GM12878 (cell line): ENCODE measurements around the gene OR51B6. TPM values are rescaled to one million over a fixed set of nuclear protein-coding genes. Genes with fewer than 3 reads are reported as not detected.

ENCODE experiments used
- ATAC-seq: fragments of 200-7000 bp; cut with Tn5 transposase; 3 replicates; pipeline ENCODE4 v1.9.1; 2020; ENCODE audit warnings: mild to moderate bottlenecking, moderate library complexity
- BruUV-seq: library from RNA; stranded (reverse); fragments of 400-500 nt; replicated peaks from 2 replicates; lab custom pipeline; 2021; lab: Mats Ljungman, UMichigan
- CTCF ChIA-PET: fragments of 300-600 bp; sonication (Branson Sonifier 250); formaldehyde crosslinking; extraction: SDS; loops from one replicate; lab custom pipeline; 2021; ENCODE audit warnings: inconsistent platforms; lab: Yijun Ruan, JAX
- POLR2A ChIA-PET: fragments of 350-600 bp; formaldehyde crosslinking; extraction: SDS; loops from one replicate; lab custom pipeline; 2021; ENCODE audit warnings: inconsistent platforms; lab: Charles Lee
- RAD21 ChIA-PET: fragments of 300-600 bp; sonication (Branson Sonifier 250); formaldehyde crosslinking; loops from one replicate; lab custom pipeline; 2023; ENCODE audit warnings: antibody characterized with exemption; ENCODE audit not compliant: unreplicated experiment; lab: Charles Lee
- SMC1A ChIA-PET: fragments of 300-600 bp; sonication (Branson Sonifier 250); formaldehyde crosslinking; loops from one replicate; lab custom pipeline; 2023; ENCODE audit not compliant: unreplicated experiment, uncharacterized antibody; lab: Charles Lee
- DNase-seq: peaks from one replicate; pipeline ENCODE4 v3.0.0-alpha.2; 2011; ENCODE audit warnings: low read depth, low spot score
- FAIRE-seq: peaks from 3 replicates; lab custom pipeline; 2011; peaks lifted over from hg19 to GRCh38; lab: Jason Lieb, UNC
- H2AFZ ChIP-seq: 2 replicates; pipeline ENCODE4 v1.6.0; 2011; ENCODE audit warnings: low read depth, low read length, control low read depth; ENCODE audit not compliant: control insufficient read depth
- H3K27ac ChIP-seq: 2 replicates; pipeline ENCODE4 v1.5.1; 2011; ENCODE audit warnings: control low read depth; ENCODE audit not compliant: control insufficient read depth, insufficient read depth
- H3K27me3 ChIP-seq, 2 experiments: replicated peaks in 1 of 2; 2 replicates each; pipeline versions ENCODE4 v1.6.0 to v1.6.1; 2011; ENCODE audit warnings: low read length in 1 of 2; ENCODE audit not compliant: control insufficient read depth in 2 of 2, insufficient read depth in 2 of 2
- H3K36me3 ChIP-seq, 2 experiments: 2 replicates each; pipeline ENCODE4 v1.5.1; 2011; ENCODE audit warnings: low read length in 1 of 2; ENCODE audit not compliant: control insufficient read depth in 2 of 2, insufficient read depth in 2 of 2
- H3K4me1 ChIP-seq: 2 replicates; pipeline ENCODE4 v1.6.1; 2011; ENCODE audit warnings: mild to moderate bottlenecking, low read length, moderate library complexity, mixed read lengths; ENCODE audit not compliant: control insufficient read depth, insufficient read depth
- H3K4me2 ChIP-seq: 2 replicates; pipeline ENCODE4 v1.6.0; 2011; ENCODE audit warnings: control low read depth; ENCODE audit not compliant: control insufficient read depth, insufficient read depth
- H3K4me3 ChIP-seq: fragments of 200-600 bp; sonication (generic); 2 replicates; pipeline ENCODE4 v1.5.1; 2016
- H3K79me2 ChIP-seq: 2 replicates; pipeline ENCODE4 v1.6.0; 2011; ENCODE audit warnings: low read length; ENCODE audit not compliant: control insufficient read depth, insufficient read depth
- H3K9ac ChIP-seq: 2 replicates; pipeline ENCODE4 v1.8.0; 2011; ENCODE audit warnings: low read length, control low read depth, mixed read lengths; ENCODE audit not compliant: control insufficient read depth, insufficient read depth
- H3K9me3 ChIP-seq: replicated peaks from 3 replicates; pipeline ENCODE4 v1.5.1; 2011; ENCODE audit warnings: mild to moderate bottlenecking, low read length; ENCODE audit not compliant: control insufficient read depth, insufficient read depth
- H4K20me1 ChIP-seq: 2 replicates; pipeline ENCODE4 v1.6.0; 2011; ENCODE audit not compliant: control insufficient read depth, insufficient read depth
- BHLHE40 ChIP-seq, 2 experiments: fragments of 450-650 bp in 1 of 2; IDR thresholded peaks; 2 replicates each; pipeline ENCODE4 v1.6.1; 2011 to 2017; ENCODE audit warnings: low read depth in 2 of 2, borderline replicate concordance in 1 of 2, improper control_type of control experiment in 1 of 2, low read length in 1 of 2, mild to moderate bottlenecking in 1 of 2
- CBX5 ChIP-seq: sonication (generic); IDR thresholded peaks from 2 replicates; pipeline ENCODE4 v1.6.1; 2016; ENCODE audit warnings: low read depth, moderate library complexity, mild to moderate bottlenecking, inconsistent platforms
- CHD4 ChIP-seq: fragments of 200-600 bp; sonication (generic); IDR thresholded peaks from 2 replicates; pipeline ENCODE4 v1.6.1; 2016; ENCODE audit warnings: mild to moderate bottlenecking
- EED ChIP-seq: sonication (generic); IDR thresholded peaks from 2 replicates; pipeline ENCODE4 v1.6.1; 2016; ENCODE audit warnings: antibody characterized with exemption, low read depth
- HCFC1 ChIP-seq: fragments of 150-350 bp; IDR thresholded peaks from 2 replicates; pipeline ENCODE4 v1.6.1; 2014; ENCODE audit warnings: low read length
- HDAC6 ChIP-seq: fragments of 200-600 bp; sonication (generic); IDR thresholded peaks from one replicate; pipeline ENCODE4 v1.8.0; 2017; ENCODE audit warnings: antibody characterized with exemption; ENCODE audit not compliant: unreplicated experiment
- IRF4 ChIP-seq: IDR thresholded peaks from 2 replicates; pipeline ENCODE4 v1.6.1; 2011; ENCODE audit warnings: low read depth, low read length
- LARP7 ChIP-seq: fragments of 450-650 bp; IDR thresholded peaks from 2 replicates; pipeline ENCODE4 v1.6.1; 2017; ENCODE audit warnings: mild to moderate bottlenecking
- MEF2B ChIP-seq: fragments of 450-650 bp; IDR thresholded peaks from 2 replicates; pipeline ENCODE4 v1.6.1; 2018; ENCODE audit warnings: mild to moderate bottlenecking, moderate library complexity; ENCODE audit not compliant: partially characterized antibody, poor library complexity, severe bottlenecking
- MTA2 ChIP-seq: fragments of 450-650 bp; IDR thresholded peaks from 2 replicates; pipeline ENCODE4 v1.6.1; 2016; ENCODE audit warnings: low read depth, mild to moderate bottlenecking, moderate library complexity
- MYB ChIP-seq: fragments of 150-350 bp; IDR thresholded peaks from 2 replicates; pipeline ENCODE4 v1.6.1; 2014; ENCODE audit warnings: mild to moderate bottlenecking, low read depth, low read length, borderline replicate concordance
- NR2F1 ChIP-seq: fragments of 450-650 bp; conservative IDR thresholded peaks from 2 replicates; pipeline ENCODE4 v1.6.1; 2017; ENCODE audit warnings: mild to moderate bottlenecking
- PKNOX1 ChIP-seq: fragments of 450-650 bp; IDR thresholded peaks from 2 replicates; pipeline ENCODE4 v1.6.1; 2016; ENCODE audit warnings: mild to moderate bottlenecking
- RCOR1 ChIP-seq: conservative IDR thresholded peaks from 2 replicates; pipeline ENCODE4 v1.6.1; 2012; ENCODE audit warnings: low read depth, low read length, improper control_type of control experiment
- RFX5 ChIP-seq: IDR thresholded peaks from 2 replicates; pipeline ENCODE4 v1.6.1; 2011; ENCODE audit warnings: low read depth, low read length, improper control_type of control experiment
- SMAD5 ChIP-seq: IDR thresholded peaks from 2 replicates; pipeline ENCODE4 v1.6.1; 2016; ENCODE audit warnings: antibody characterized with exemption, low read depth
- SP1 ChIP-seq: IDR thresholded peaks from one replicate; pipeline ENCODE4 v1.6.1; 2011; ENCODE audit warnings: low read depth, low read length
- SPI1 ChIP-seq: IDR thresholded peaks from 2 replicates; pipeline ENCODE4 v1.6.1; 2011; ENCODE audit warnings: low read depth, mild to moderate bottlenecking, low read length, moderate library complexity, borderline replicate concordance; ENCODE audit not compliant: insufficient read depth
- STAT1 ChIP-seq: fragments of 450-650 bp; conservative IDR thresholded peaks from 2 replicates; pipeline ENCODE4 v1.6.1; 2014; ENCODE audit warnings: antibody characterized with exemption, mild to moderate bottlenecking
- TBL1XR1 ChIP-seq: IDR thresholded peaks from 2 replicates; pipeline ENCODE4 v1.6.1; 2012; ENCODE audit warnings: low read depth, low read length, improper control_type of control experiment
- ZBTB40 ChIP-seq: fragments of 450-650 bp; IDR thresholded peaks from 2 replicates; pipeline ENCODE4 v1.6.1; 2016; ENCODE audit warnings: mild to moderate bottlenecking, moderate library complexity, borderline replicate concordance
- ZNF207 ChIP-seq: fragments of 450-650 bp; IDR thresholded peaks from 2 replicates; pipeline ENCODE4 v1.6.1; 2014; ENCODE audit warnings: antibody characterized with exemption, mild to moderate bottlenecking, borderline replicate concordance
- WGBS: methylation state at CpG from one replicate; pipeline ENCODE4 v1.1.6; 2016; ENCODE audit warnings: low lambda C conversion rate; ENCODE audit not compliant: insufficient replicate concordance, insufficient coverage; ENCODE audit errors: missing lambda C conversion rate; 5-methylcytosine and 5-hydroxymethylcytosine counted together
- in situ Hi-C: fragments of 300-500 bp; cut with MboI; formaldehyde crosslinking; loops from 9 replicates; pipeline ENCODE4 v1.14.3; 2018; ENCODE audit warnings: mixed read lengths
- intact Hi-C: fragments of 100-400 bp; cut with micrococcal nuclease; formaldehyde crosslinking; loops from one replicate; pipeline ENCODE4 v1.14.2; 2022; ENCODE audit not compliant: unreplicated experiment
- polyA plus RNA-seq, 11 experiments: library from polyadenylated mRNA; depleted of rRNA in 4 of 11; unstranded in 6 of 11; stranded (reverse) in 5 of 11; fragments of >200 nt; fragmentation: Nextera tagmentation in 4 of 11; fragmentation: Illumina TruSeq in 1 of 11; extraction: Ambion mirVana in 4 of 11; extraction: Trizol in 1 of 11; gene quantifications; 1 replicate in 1 of 11; 2 replicates in 10 of 11; pipeline versions ENCODE4 v1.2.1 to v1.2.3, GENCODE V29; 2011 to 2016; ENCODE audit warnings: inconsistent platforms in 2 of 11, missing spikeins in 2 of 11, low read depth in 1 of 11
- total RNA-seq, 4 experiments: library from RNA; depleted of rRNA in 3 of 4; stranded (reverse); fragments of >200 nt in 3 of 4; fragmentation: Illumina TruSeq in 1 of 4; extraction: Trizol in 1 of 4; gene quantifications; 2 replicates each; pipeline versions ENCODE4 v1.2.1 to v1.2.3, GENCODE V29; 2013 to 2021

Gene OR51B6
- total and polyA plus RNA-seq, 10 of the 15 experiments (the other 5 are each of a cell fraction or from before 2014, with no cell fraction given) = 0.17 TPM; not detected in 9

GRCh38 chr11:5383576-5383975 is 32.3 kb downstream of the OR51B6 start, which contains the start of gene OR51M1 (continued):
- TF ChIP-seq SPI1 (no peak), STAT1 (no peak), MEF2B (no peak), IRF4 (no peak), NR2F1 (no peak), CHD4 (no peak), MTA2 (no peak), SP1 (no peak), RCOR1 (no peak)
- TF ChIP-seq, all 136 proteins: peak for 0

- Histone ChIP-seq H3K36me3 (no peaks in the 10 kb centered on the region), H3K27me3 (no peaks in the 10 kb centered on the region), H3K9me3 (no peaks in the 10 kb centered on the region), H3K79me2 (no peaks in the 10 kb centered on the region), H3K4me3 (no peak overlapping the region), H4K20me1 (no peaks in the 10 kb centered on the region), H3K4me1 (no peaks in the 10 kb centered on the region), H3K4me2 (no peak overlapping the region), H3K9ac (no peak overlapping the region), H2AFZ (no peak overlapping the region), H3K27ac (no peak overlapping the region)
- intact Hi-C loops (loop anchor here (5.0 kb wide), 3 partner anchors 423 to 1197 kb away; partner anchors contain the start of gene OR52N2), in situ Hi-C loops (loop anchor here (5.0 kb wide), 1 partner anchor 262 kb away; no protein-coding TSS in a partner anchor)
- FAIRE-seq (no peak), DNase-seq (no peak), ATAC-seq (no peak)
- ChIA-PET CTCF (interaction anchor here (1.5 kb wide), 1 partner anchor 259 kb away, joined by 4 read pairs; no protein-coding TSS in a partner anchor), SMC1A (no interaction called here), POLR2A (no interaction called here), RAD21 (no interaction called here)
- WGBS = 36% methylated on average over 2 of the region's 2 CpGs
- no TSS peak for BruUV-seq
- TF ChIP-seq SMAD5 = no peak
- no peak for TF ChIP-seq EED
- no peak for TF ChIP-seq MYB
- no peak for TF ChIP-seq TBL1XR1
- TF ChIP-seq HDAC6 = no peak
- no peak for TF ChIP-seq BHLHE40 (IDR thresholded peaks at IDR 0.05; ENCODE audit: borderline replicate concordance in 1 of 2, low read depth in 2 of 2, low read length in 1 of 2)
- TF ChIP-seq HCFC1 = no peak
- TF ChIP-seq RFX5 = no peak
- no peak for TF ChIP-seq LARP7
- TF ChIP-seq ZNF207 = no peak
- no peak for TF ChIP-seq PKNOX1
- TF ChIP-seq CBX5 = no peak
- TF ChIP-seq ZBTB40 = no peak
Measured at GRCh38 chr11:5384335-5384734, 33.0 kb downstream of the OR51B6 start.
